NCI-H2029 treated with DMSO at 0.1 percent for 48 hours (cell line): Measurements from ENCODE around the gene ZMIZ1.

Experiments used
- DNase-seq: peaks from one replicate; lab custom pipeline; 2025; lab: John Stamatoyannopoulos, UW

The ZMIZ1 gene

DNA sequence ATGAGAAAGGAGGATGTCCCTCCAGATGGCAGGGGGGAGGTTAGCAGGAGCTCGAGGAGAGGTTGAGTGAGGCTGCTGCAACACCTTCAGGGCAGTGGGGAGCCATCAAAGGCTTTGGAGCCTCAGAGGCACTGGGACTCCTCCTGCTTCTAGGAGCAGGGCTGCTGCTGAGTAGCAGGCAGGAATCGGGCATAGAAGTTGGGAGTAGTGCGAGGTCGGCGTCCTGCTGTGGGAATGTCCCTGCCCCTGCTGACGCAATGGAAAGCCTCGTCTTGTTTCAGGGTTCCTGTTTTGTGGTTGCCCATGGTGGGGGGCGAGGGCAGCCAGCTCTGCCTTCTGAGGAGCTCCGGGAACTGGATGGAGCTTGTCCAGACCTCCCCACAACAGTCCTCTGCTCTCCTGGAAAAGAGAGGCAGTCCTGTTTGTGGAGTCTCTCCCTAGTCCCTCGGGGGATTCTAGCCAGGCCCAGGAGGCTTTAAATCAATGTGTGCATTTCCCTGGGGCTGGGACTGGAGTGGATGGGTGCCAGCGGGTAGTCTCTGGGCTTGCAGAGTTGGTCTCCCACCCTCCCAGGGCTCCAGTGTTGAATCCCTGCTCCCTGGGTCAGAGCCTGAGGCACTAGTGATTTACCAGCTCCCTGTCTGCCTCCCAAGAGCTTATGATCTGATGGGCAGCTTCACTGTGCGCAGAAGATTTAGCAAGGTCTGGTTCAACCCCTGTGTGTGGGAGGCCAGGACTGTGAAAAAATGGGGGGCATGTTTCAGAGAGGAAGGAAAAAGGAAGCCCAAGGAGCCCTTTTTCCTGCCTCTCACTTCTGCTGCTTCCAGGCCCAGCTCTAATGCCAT is 179.8 kb downstream of the ZMIZ1 start:
- DNase-seq = no peak

DNA sequence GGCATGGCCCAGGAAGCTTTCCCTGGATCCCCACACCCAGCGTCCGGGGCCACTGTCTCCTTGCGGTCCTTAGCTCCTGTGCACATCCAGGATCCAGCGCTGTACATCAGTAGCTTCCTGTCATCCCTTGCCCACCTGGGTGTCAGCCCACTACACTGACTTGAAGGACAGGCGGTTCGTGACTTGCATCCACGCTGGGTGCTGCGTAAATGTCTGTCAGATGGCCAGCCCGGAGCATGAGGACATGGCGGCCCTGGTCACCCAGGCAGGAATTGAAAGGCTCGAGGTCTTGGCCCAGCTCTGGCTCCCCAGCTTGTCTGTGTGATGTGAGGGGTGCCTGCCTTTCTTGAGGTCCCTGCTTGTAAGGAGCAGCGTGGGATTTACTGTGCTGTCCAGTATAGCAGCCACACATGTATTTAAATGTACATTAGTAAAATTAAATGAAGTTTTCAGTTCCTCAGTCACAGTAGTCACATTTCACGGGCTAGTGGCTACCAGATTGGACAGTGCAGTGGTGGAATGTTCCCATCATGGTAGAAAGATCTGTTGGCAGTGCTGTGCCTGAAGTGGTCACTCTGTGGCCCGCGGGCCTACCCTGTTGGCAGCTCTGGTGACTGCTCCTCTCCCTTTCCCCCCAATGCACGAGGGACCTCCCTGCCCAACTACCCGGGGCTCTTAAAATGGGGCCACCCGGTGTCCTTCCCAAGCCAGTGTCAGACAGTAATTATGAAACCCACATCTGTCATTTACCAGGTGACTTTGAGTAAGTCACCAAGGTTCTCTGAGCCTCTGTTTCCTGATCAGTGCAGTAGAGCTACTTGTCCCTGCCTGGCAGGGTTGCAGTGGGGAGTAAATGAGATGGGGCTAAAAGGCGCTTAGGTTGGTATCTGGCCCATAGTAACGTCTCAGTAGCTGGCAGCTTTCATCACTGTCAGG is 180.7 kb downstream of the ZMIZ1 start:
- no peak for DNase-seq

DNA sequence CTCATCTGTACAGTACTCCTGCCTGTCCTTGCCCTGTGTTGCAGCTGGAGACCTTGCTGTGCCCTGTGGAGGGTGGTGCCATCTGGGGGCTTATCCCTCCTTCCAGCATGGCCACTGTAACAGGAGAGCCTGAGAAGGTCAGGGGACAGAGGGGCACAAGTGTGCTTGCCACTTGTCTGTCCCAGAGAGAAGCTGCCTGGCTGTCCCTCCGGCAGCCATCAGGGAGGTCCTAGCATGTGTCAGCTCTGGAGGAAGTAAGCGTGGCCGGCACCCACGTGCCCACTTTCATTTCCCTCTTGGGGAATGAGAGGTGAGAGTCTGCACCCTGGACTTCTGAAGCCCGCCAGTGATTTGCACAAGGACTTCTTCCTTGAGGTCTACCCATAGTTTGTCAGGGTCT is 181.5 kb downstream of the ZMIZ1 start:
- DNase-seq = no peak

DNA sequence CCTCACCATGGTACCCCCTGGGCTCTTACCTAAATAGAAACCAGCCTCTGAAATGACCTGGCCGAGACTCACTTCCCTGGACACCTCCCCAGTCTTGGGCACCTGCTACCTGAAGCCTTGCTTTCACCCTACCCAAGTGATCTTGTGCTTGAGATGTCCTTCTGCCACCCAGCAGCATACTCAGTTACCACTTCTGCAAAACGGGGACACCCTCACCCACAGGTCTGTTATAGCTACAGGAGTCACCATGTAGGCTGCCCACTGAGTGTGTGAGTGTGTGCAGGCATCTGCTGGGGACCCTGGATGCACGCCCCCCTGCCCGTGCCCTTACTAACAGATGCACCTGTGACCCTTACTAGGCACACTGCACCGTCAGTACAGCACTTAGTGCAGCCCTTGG is 183.7 kb downstream of the ZMIZ1 start:
- no peak for DNase-seq

DNA sequence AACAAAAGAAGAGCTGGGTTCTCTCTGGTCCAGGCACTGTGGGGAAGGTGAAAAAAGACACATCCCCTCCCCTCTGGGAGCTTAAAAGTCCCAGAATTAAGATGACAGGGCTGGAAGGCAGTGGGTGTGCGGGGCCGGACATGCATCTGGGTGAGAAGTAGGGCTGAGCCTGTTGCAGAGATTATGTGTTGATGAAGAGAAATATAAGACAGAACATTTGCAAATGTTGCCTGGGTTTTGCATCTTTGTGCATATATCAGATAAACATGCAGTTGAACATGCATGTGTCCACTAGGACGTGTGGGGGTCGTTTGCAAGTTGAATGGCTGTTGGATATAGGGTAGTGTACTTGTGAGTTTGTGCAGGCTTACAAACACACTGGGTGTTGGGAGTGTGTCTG is 184.2 kb downstream of the ZMIZ1 start:
- no peak for DNase-seq

DNA sequence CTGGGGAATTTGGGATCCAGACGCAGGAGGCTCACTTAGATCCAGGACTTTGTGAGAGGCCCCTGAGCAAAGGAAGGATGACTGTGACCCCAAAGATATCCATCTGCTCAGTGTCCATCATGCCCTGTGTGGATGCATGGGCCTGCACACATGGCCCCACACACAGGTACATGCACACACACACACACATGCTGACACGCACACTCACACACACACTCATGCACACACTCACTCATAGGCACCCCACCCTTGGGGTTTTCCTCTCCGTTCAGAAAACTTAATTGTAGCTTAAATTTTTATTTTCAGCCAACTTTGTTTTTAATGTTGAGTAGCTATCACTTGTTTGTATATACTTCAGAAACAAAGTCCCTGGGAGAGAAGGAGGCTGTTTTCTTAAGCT is 184.9 kb downstream of the ZMIZ1 start:
- no peak for DNase-seq

DNA sequence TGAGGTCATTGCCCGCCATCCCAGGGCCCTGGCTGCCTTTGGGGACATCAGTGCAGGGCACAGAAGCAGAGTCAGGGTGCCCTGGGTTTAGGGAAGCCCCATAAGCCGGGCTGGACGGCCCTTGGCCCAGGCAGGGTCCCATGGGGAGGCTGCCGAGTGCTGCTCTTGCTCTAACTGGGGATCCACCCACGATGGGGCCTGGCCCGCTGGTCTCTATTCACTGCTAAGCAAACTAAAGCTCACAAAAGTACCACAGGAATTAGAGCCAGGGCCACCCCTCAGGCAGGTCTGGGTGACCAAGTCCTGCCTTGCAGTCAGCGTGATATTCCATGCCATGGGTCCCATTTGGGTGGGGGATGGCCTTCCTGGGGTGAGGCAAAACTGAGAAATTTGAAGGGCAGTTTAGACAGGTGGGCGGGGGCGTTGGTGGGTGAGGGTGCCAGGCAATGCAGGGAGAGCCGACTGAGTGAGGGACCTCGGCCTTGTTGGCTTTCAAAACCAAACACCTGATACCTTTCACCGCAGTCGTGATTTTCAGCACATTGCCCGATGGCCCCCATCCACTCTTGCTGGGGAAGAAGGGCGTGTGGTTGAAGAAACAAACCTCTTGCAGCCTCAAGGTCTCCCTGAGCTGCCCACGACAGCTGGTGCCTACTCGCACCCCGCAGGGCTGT is 185.7 kb downstream of the ZMIZ1 start:
- DNase-seq = no peak

DNA sequence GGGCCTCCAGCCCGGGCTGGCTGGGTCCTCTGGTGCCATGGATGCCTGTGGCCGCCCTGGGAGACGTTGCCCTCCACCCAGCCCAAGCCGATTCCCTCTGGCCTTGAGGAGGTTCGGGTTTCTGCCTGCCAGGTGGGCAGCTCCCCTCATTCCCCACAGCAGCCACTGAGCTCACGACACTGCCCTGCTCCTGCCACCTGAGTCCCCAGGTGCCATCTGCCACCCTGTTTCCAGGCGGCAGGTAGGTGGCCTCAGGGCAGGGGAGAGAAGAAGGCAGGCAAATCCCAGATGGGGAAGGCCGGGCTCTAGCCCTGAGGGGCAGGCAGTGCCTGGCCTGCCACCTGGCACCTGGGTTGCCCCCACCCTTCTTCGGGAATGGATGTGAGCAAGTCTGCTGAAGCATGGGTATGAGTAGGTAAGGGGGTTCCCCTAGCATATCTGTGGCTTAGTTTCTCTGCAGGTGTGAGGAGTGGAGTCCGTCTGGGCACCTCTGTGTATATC is 186.3 kb downstream of the ZMIZ1 start:
- no peak for DNase-seq

DNA sequence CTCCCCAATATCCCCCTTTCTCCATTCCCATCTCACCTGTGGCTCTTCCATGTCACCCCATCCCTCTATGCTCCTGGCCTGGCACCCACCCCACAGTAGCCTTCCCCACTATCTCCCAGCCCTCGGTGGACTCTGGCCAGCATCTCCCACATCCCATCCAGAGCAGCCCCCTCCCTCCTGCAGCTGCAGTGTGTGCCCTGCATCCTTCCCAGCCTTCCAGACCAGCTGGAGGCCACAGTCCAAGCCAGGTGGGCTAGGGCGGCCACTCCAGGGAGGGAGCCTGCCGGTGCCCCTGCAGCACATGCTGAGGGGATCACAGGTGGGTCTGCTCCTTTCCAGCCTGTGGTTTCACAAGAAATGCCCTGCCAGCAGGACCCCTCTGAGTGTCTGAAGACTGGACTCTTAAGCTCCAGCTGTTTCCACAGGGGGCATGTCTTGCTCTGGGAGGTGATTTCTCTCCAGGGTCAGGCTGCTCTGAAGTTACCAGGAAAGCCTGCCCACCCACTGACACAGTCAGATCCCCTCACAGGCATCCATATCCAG is 187.6 kb downstream of the ZMIZ1 start:
- DNase-seq = no peak

DNA sequence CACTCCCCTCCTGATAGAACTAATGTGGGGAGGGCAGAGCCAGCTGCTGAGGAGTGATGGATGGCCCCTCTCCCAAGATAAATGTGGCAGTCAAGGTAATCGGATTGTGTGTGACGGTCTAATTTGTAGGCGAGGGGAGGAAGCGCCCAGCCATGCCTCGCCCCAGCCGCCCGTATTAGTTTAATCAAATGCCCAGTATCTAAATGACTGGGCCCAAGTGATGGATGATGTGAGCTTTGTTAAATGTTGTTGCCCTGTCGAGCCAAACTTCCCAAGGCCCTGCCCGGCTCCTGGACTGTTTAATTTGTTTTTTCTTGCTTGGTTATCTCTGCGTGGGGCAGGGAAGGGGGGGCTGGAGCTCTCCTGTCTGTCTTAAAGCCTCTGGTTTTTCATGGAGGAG is 190.1 kb downstream of the ZMIZ1 start:
- no peak for DNase-seq

DNA sequence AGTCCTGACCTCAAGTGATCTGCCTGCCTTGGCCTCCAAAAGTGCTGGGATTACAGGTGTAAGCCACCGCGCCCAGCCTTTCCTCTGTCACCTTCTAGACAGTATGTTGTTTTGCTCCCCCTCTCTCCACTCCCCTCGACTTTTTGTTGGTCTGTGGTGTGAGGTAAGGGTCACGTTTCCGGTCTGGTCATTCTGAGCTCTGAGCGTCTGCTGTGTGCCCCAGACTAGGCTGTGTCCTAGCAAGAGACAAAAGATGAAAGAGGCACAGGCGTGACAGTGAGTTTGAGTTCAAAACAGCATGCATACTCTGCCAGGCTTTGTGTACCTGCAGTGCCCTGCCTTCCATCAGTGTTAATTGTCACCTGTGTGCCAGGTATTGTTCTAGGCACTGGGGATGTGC is 191.1 kb downstream of the ZMIZ1 start:
- DNase-seq = no peak

DNA sequence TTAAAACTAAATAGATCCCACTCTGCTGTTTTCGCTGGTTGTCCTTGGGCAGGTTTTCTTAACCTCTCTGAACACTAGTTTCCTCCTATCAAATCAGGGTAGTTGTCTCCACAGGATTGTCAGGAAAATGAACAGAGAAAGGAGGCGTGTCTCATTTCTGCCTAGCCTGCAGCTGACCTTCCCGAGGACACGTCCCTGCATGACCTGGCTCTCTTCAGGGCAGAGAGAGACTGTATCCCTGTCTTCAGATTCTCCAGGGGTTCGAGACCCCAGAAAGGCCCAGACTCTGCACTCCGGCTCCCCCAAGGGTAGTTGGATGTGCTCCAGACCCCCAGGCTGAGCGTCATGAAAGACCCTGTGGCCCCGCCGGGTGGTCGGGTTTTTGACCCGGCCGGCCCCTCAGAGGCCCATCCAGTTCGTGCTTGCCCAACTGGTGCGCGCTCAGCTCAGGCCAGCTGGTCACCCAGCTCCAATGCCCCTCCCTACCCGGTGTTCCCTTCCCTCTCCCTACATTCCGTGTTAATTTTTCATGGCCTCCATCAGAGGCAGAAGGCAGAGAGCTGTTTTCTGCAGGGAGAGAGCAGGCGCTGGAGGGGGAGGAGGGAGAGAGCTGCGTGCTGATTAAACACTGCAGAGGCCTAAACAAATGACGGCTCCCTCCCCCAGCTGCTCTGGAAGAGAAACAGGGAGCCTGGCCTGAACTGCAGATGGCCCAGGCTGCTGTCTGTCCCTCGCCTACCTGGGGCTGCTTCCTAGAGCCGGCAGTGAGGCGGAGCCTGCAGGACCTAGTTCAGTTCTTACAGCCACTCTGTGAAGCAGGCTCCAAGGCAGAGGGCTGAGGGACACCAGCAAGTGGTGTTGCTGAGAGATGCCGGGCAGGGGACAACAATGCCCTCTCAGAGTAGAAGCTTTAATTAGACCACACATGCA is 192.3 kb downstream of the ZMIZ1 start:
- no peak for DNase-seq

DNA sequence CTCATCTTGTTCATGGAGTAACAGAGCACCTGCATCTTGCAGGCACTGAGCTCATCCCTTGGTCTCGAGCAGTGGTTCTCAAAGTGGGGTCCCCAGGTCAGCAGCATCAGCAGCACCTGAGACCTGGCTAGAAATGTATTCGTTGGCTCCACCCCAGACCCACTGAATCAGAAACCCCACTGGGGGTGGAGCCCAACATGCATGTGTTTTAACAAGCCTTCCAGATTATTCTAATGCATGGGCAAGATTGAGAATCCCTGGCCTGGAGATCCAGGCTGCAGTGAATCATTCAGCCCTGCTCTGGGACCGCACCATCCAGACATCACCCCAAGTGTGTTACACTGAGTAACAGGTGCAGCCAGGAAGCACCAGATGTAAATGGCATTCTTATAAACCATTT is 193.4 kb downstream of the ZMIZ1 start:
- no peak for DNase-seq

DNA sequence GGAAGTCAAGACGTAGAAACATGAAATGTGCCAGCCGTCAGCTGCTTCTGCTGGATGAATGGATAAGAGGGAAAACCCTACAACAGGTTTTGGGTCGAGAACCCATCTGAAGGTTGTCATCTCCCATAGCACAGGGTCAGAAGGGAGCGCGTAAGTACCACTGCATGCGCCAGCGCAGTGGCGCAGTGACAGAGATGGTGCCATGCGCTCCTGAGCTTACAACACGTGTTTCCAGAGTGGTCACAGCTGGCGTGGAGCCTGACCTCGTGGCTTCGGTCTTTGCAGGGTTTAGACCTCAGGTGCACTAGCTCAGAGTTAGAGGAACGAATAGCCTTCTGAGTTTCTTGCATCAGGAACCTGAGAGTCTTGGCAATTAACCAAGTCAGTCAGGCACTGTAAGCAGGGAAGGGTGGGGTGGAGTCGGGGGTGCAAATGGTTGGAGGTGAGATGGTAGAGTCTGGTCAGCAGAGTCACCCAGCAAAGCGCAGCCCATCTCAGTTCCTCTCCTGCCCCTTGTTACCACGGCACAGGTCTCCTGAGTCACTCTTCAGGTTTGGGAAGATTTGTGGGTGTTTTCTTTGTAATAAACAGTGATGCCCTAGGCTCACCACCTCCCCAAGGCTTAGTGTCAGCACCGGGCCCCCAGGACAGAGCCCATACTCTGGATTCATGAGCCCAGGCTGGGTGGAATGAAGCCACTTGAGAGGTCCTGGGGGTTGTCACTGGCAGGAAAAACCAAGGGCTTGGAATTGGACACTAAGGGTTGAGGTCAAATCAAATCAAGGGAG is 194.4 kb downstream of the ZMIZ1 start:
- no peak for DNase-seq

DNA sequence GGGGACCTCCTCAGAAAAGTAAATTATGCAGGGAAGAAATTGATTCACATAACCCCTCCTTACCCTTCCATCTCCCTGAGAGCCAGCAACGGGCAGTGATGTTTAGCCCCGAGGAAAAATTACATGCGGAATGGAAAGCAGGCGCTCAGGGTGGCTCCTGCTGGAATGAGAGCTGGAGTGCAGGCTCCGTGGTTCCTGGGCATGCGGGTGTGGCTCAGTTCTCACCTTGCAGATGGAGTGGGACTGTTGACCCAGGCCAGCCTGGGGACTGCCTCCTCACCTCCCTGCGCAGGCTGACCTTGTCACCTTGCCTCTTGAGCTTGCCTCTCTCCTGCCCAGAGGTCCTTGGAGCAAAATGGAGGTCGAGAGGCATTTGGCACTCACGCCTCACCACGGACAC is 195.2 kb downstream of the ZMIZ1 start:
- no peak for DNase-seq

DNA sequence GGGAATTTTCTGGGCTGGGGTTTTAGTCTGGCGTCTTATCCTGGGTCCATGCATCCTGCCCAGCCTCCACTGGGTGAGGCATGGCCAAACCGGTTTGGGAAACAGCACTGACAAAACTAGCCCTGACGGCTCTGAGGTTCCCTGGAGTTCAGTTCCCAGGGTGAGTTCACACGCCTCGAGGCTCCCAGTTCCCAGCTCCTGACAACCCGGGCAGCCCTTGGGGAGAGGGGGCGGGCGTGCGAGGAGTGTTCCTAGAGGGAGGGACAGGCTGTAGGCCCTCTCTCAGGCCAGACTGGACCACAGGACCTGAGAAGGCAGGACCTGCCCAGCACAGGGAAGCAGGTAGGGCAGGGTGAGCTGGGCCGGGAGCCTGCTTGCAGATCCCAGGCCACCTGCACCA is 196.2 kb downstream of the ZMIZ1 start:
- no peak for DNase-seq

DNA sequence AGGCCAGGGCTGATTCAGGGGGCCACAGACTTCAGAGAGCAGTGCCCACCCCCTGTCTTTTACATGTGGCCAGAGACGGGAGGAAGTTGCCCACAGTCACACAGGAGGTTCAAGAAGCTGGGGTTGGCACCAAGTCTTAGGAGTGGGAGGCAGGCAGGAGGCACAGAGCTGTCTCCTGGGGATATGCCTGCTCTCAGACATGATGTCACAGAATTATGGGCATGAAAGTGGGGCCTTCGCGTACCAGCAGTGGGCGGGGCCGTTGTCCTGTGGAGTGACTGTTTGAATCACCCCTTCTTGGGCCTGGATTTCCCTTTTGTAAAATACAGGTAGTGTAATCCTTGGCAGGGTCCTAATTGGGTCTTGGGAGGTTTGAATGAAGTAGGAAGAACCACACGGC is 197.3 kb downstream of the ZMIZ1 start:
- no peak for DNase-seq

DNA sequence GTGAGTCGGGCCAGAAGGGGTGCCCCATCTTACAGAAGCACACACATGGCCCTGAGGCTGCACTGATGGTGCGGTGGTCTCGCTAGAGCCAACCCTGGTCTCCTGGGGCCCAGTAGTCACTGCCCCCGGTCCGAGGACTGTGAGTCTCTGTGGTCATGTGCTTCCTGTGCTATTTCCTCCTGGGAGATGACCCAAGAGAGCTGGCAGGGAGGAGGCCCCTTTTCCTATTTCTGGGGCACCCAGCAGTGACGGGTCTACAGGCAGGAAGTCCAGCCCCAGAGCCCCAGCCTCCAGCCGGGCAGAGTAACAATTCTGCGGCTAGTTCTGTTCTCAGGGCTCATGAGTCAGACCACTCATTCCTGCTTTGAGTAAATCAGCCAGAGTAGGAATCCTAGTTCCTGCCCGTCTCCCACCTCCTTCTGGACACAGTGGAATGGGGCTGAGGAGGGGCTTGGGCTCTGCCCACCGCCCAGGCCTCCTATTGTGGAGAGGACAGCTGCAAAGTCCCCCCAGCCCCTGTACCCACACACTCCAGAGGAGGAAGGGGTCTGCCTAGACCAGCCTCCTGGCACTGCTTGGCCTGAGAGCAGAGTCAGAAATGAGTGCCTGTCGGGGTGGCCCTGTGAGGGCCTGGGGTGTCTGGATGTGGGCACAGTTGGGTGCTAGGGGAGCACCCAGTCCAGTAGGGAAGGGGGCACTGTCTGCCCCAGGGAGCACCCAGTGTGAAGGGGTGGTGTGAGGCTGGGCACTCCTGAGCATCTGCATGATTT is 198.0 kb downstream of the ZMIZ1 start:
- no peak for DNase-seq

DNA sequence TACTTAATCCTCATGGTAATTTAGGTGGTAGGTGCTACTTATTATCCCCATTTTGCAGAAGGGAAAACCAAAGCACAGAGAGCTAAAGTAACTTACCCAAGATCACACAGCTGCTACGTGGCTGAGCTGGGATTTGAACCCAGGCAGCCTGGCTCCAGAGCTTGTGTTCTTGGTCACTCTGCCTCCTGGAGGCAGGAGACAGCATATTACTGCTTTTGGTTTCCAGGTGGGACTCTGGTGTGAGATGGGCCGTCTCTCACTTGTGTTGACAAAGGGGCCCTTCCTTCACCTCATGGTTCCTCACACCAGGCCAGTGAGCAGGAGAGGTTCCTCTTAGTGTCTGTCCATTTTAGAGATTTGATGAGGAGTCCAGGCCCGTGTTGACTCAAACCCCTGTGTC is 198.7 kb downstream of the ZMIZ1 start:
- no peak for DNase-seq
